ENCODE data around the gene MARK2. TPM values are rescaled to one million over a fixed set of nuclear protein-coding genes. Genes with fewer than 3 reads are reported as not detected.

Gene MARK2
- total and polyA plus RNA-seq, 2 of the 8 experiments (the other 6 are each of a cell fraction or from before 2014, with no cell fraction given), result 19.3 to 58.5 TPM

DNA sequence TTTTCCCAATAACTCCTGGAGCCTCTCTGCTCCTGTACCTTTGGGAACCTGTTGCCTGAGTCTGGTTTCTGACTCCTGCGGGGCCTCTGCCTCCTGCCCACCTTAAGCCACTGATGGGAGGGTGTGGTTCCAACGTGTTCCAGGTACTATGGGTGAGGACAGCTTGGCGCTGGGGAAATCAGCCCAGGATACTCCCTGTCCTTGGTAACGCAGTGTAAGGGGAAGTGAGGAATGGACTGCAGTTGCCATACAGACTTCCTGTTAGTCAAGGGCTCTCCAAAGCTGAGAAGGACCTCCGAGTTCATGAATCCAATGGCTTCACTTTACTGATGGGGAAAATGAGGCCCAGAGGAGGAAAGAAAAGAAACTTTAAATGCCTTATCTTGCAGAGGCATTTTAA is 1.2 kb upstream of the MARK2 start:
- Histone ChIP-seq H2BK20ac (ENCODE audit: low read length) (no peak overlapping the region), H3K4me3 (ENCODE audit: extremely low read depth in 1 of 4, insufficient read depth in 2 of 4, low read depth in 3 of 4, low read length in 4 of 4) (no peak overlapping the region), H4K91ac (replicated peaks; ENCODE audit: insufficient read length, low read length) (no peak overlapping the region), H3K23me2 (ENCODE audit: low read depth, low read length) (peaks cover 16% of the 10 kb centered on the region), H2BK12ac (ENCODE audit: low read depth, low read length) (peak overlapping the region; percentile 41; the same call in 1 of the 2 replicates), H2BK15ac (ENCODE audit: low read length) (no peak overlapping the region; the same call in 1 of the 2 replicates), H2BK5ac (ENCODE audit: low read depth, low read length) (no peak overlapping the region), H4K20me1 (replicated peaks in 1 of 2; ENCODE audit: control insufficient read depth in 1 of 2, insufficient read depth in 2 of 2, low read length in 2 of 2) (peaks cover 17 to 18% of the 10 kb centered on the region in 2 experiments), H3K9ac (replicated peaks in 1 of 4; ENCODE audit: extremely low read depth in 1 of 4, low read depth in 3 of 4, low read length in 3 of 4) (no peak overlapping the region; a peak in 1 of 7 replicates), H3K14ac (ENCODE audit: insufficient read length) (no peak overlapping the region), H3K9me3 (ENCODE audit: insufficient read depth in 2 of 2, low read depth in 1 of 2, low read length in 1 of 2) (no peaks in the 10 kb centered on the region), H3K23ac (ENCODE audit: insufficient read length) (no peak overlapping the region), H2BK120ac (replicated peaks; ENCODE audit: low read depth, low read length) (no peak overlapping the region), H3K36me3 (ENCODE audit: control insufficient read depth in 2 of 4, insufficient read depth in 4 of 4, low read length in 3 of 4) (no peaks in the 10 kb centered on the region; a peak in 1 of 8 replicates), H3K27me3 (replicated peaks in 1 of 4; ENCODE audit: control insufficient read depth in 3 of 4, extremely low read depth in 1 of 4, insufficient read depth in 3 of 4, low read length in 3 of 4) (no peaks in the 10 kb centered on the region), H3K79me1 (ENCODE audit: low read depth, low read length) (peaks cover 10% of the 10 kb centered on the region), H3K56ac (replicated peaks; ENCODE audit: insufficient read length, low read depth, low read length) (no peak overlapping the region), H3K79me2 (ENCODE audit: control insufficient read depth in 1 of 2, insufficient read depth in 2 of 2, low read length in 2 of 2) (peaks cover 15 to 34% of the 10 kb centered on the region in 2 experiments), H3K27ac (ENCODE audit: low read depth, low read length) (no peak overlapping the region), H2AFZ (ENCODE audit: low read length) (no peak overlapping the region), H3K4ac (replicated peaks; ENCODE audit: insufficient read length, low read depth, low read length) (no peak overlapping the region), H3K4me1 (replicated peaks in 1 of 4; ENCODE audit: control insufficient read depth in 3 of 4, insufficient read depth in 4 of 4, low read length in 3 of 4) (peaks cover 11 to 36% (median 20%) of the 10 kb centered on the region in 4 experiments), H2AK5ac (ENCODE audit: low read depth, low read length) (peak overlapping the region; percentile 32; the same call in 1 of the 2 replicates), H3K18ac (ENCODE audit: extremely low read depth, low read length) (no peak overlapping the region), H4K5ac (ENCODE audit: insufficient read length, low read depth, low read length) (no peak overlapping the region), H3K4me2 (ENCODE audit: insufficient read depth in 1 of 2, low read depth in 2 of 2, low read length in 2 of 2) (peak overlapping the region; percentile 59 to 60; a peak in 2 of 4 replicates), H4K8ac (ENCODE audit: extremely low read depth, insufficient read depth, low read length) (no peak overlapping the region)
- DNase-seq (ENCODE audit: low read depth in 1 of 2, low spot score in 2 of 2), result no peak
- ChIA-PET CTCF (ENCODE audit: partially characterized antibody) (interaction anchor here (0.7 to 6.1 kb wide), 41 partner anchors 9 to 312 kb away, joined by 3 to 163 read pairs (median 5); partner anchors contain the start of genes RCOR2 and ZFTA), POLR2A (ENCODE audit: partially characterized antibody) (interaction anchor here (1.0 to 5.8 kb wide), 13 partner anchors 9 to 107 kb away, joined by 3 to 45 read pairs (median 7); partner anchors contain the start of genes NAA40, RCOR2 and ZFTA)
- TF ChIP-seq SP4 (IDR thresholded peaks at IDR 0.05; ENCODE audit: low read length) (no peak), POLR2A (IDR thresholded peaks at IDR 0.05; ENCODE audit: control extremely low read depth in 1 of 2, low read depth in 2 of 2, low read length in 2 of 2) (no peak)
- FAIRE-seq, result no peak
- WGBS, 2 experiments (ENCODE audit: extremely low coverage in 1 of 2, insufficient coverage in 1 of 2, insufficient read length in 1 of 2, insufficient replicate concordance in 2 of 2, low coverage in 1 of 2, low lambda C conversion rate in 2 of 2, missing lambda C conversion rate in 1 of 2), result 82% methylated on average over 5 of the region's 5 CpGs; no CpG with 5 or more reads in 1 of the 2 experiments
